Keratinocyte (primary cell): ENCODE data around the gene AFTPH. TPM values are rescaled to one million over a fixed set of nuclear protein-coding genes. Genes with fewer than 3 reads are reported as not detected.
"Not testable (repeated sequence)": the region's sequence is repeated elsewhere in the genome, so short reads cannot be mapped to it uniquely, and the experiment has no call there.

Experiments used
- DNase-seq: peaks from one replicate; pipeline ENCODE4 v3.0.0-alpha.2; 2011; ENCODE audit warnings: low read depth, missing footprints, low spot score
- FAIRE-seq: peaks from 2 replicates; lab custom pipeline; 2011; peaks lifted over from hg19 to GRCh38; lab: Jason Lieb, UNC
- H2AFZ ChIP-seq: 2 replicates; pipeline ENCODE4 v1.6.0; 2012; ENCODE audit warnings: low read length, control low read depth, inconsistent platforms; ENCODE audit not compliant: control insufficient read depth
- H3K27ac ChIP-seq: 2 replicates; pipeline ENCODE4 v1.5.1; 2011; ENCODE audit warnings: low read length; ENCODE audit not compliant: control insufficient read depth, insufficient read depth
- H3K27me3 ChIP-seq: 3 replicates; pipeline ENCODE4 v1.6.0; 2011; ENCODE audit warnings: low read length; ENCODE audit not compliant: control insufficient read depth, insufficient read depth; ENCODE audit errors: extremely low read depth
- H3K36me3 ChIP-seq, 2 experiments: 2 replicates in 1 of 2; 3 replicates in 1 of 2; pipeline ENCODE4 v1.5.1; 2011; ENCODE audit warnings: low read length in 2 of 2, mild to moderate bottlenecking in 1 of 2; ENCODE audit not compliant: control insufficient read depth in 2 of 2, insufficient read depth in 2 of 2; ENCODE audit errors: extremely low read depth in 1 of 2
- H3K4me1 ChIP-seq: 3 replicates; pipeline ENCODE4 v1.5.1; 2011; ENCODE audit warnings: low read length; ENCODE audit not compliant: control insufficient read depth, insufficient read depth; ENCODE audit errors: extremely low read depth
- H3K4me2 ChIP-seq: 3 replicates; pipeline ENCODE4 v1.6.0; 2011; ENCODE audit warnings: low read depth, low read length; ENCODE audit not compliant: control insufficient read depth, insufficient read depth; ENCODE audit errors: extremely low read depth
- H3K4me3 ChIP-seq, 3 experiments: fragments of 200-600 bp in 1 of 3; sonication (generic) in 1 of 3; 2 replicates in 2 of 3; 3 replicates in 1 of 3; pipeline ENCODE4 v1.5.1; 2011 to 2016; ENCODE audit warnings: low read length in 3 of 3, mild to moderate bottlenecking in 3 of 3, control low read depth in 2 of 3, inconsistent platforms in 1 of 3, low read depth in 1 of 3, mixed read lengths in 1 of 3, mixed run types in 1 of 3, moderate library complexity in 1 of 3; ENCODE audit not compliant: control insufficient read depth in 2 of 3, insufficient read depth in 2 of 3; ENCODE audit errors: extremely low read depth in 1 of 3
- H3K79me2 ChIP-seq: 2 replicates; pipeline ENCODE4 v1.6.0; 2012; ENCODE audit warnings: low read length; ENCODE audit not compliant: control insufficient read depth, insufficient read depth
- H3K9ac ChIP-seq: 3 replicates; pipeline ENCODE4 v1.6.0; 2011; ENCODE audit warnings: low read length; ENCODE audit not compliant: control insufficient read depth, insufficient read depth; ENCODE audit errors: extremely low read depth
- H3K9me1 ChIP-seq: 3 replicates; pipeline ENCODE4 v1.6.0; 2011; ENCODE audit warnings: low read length; ENCODE audit not compliant: control insufficient read depth, insufficient read depth; ENCODE audit errors: extremely low read depth
- H3K9me3 ChIP-seq: 2 replicates; pipeline ENCODE4 v1.5.1; 2012; ENCODE audit warnings: low read depth, low read length; ENCODE audit not compliant: control insufficient read depth
- H4K20me1 ChIP-seq: 3 replicates; pipeline ENCODE4 v1.6.0; 2011; ENCODE audit warnings: low read length; ENCODE audit not compliant: control insufficient read depth, insufficient read depth; ENCODE audit errors: extremely low read depth
- EZH2 ChIP-seq: IDR thresholded peaks from one replicate; pipeline ENCODE4 v1.6.1; 2012; ENCODE audit warnings: inconsistent platforms, mild to moderate bottlenecking, low read length, moderate library complexity
- dilution Hi-C: fragments of 300-500 bp; cut with MboI; formaldehyde crosslinking; loops from one replicate; pipeline ENCODE4 v1.7.0; 2020; ENCODE audit warnings: low sequenced_read_pairs; ENCODE audit not compliant: extremely low pct_ligation_motif_present
- polyA plus RNA-seq, 5 experiments: library from polyadenylated mRNA; depleted of rRNA in 3 of 5; stranded (reverse) in 3 of 5; stranded (forward) in 1 of 5; unstranded in 1 of 5; fragments of >200 nt; gene quantifications; 1 replicate in 1 of 5; 2 replicates in 3 of 5; 3 replicates in 1 of 5; pipeline versions ENCODE4 v1.2.1 to v1.2.3, GENCODE V29; 2011 to 2012; ENCODE audit warnings: missing spikeins in 2 of 5, low read depth in 1 of 5, low replicate concordance in 1 of 5
- TF ChIP-seq, protein P1 (sequence below), 3 experiments: IDR thresholded peaks in 1 of 3; conservative IDR thresholded peaks in 1 of 3; optimal IDR thresholded peaks in 1 of 3; 2 replicates in 2 of 3; 3 replicates in 1 of 3; pipeline versions ENCODE3 to v1.5.1; 2011; ENCODE audit warnings: low read length in 3 of 3, mild to moderate bottlenecking in 3 of 3, moderate library complexity in 2 of 3, control low read depth in 1 of 3, inconsistent platforms in 1 of 3; ENCODE audit not compliant: insufficient read depth in 2 of 3; ENCODE audit errors: extremely low read depth in 1 of 3

Gene AFTPH
- polyA plus RNA-seq, 1 donor (not counting 4 experiments of a cell fraction or from before 2014, with no cell fraction given): 28.3 TPM

DNA sequence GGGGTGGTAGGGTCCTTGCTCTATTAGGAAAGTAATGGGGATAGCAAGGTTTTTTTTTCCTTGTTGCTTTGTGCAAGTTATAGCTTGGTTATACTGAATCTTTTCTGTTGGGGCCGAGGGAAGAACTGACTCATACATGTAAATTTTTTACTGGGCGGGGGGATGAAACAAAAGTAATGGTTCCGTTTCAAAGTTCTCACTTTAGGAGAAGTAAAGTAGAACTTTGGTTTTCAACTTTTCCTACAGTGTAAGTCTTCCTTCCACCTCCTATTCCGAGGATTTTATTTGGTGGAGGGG is 1.1 kb downstream of the AFTPH start:
- FAIRE-seq: no peak
- H3K9me1 ChIP-seq: no peaks in the 10 kb centered on the region
- H3K9ac ChIP-seq: peak overlapping the region; percentile 78
- H3K4me2 ChIP-seq: peak overlapping the region; percentile 96
- H2AFZ ChIP-seq: peak overlapping the region; percentile 86
- dilution Hi-C loops: no loop called here
- no peaks in the 10 kb centered on the region for H3K36me3 ChIP-seq
- DNase-seq: no peak
- no peaks in the 10 kb centered on the region for H3K27me3 ChIP-seq
- no peaks in the 10 kb centered on the region for H4K20me1 ChIP-seq
- peak overlapping the region; percentile 78 to 95 (median 87) for H3K4me3 ChIP-seq
- H3K27ac ChIP-seq: peak overlapping the region; percentile 71
- no peaks in the 10 kb centered on the region for H3K9me3 ChIP-seq
- H3K4me1 ChIP-seq: peaks cover 6% of the 10 kb centered on the region
- peaks cover 59% of the 10 kb centered on the region for H3K79me2 ChIP-seq
- TF ChIP-seq, protein P1, sequence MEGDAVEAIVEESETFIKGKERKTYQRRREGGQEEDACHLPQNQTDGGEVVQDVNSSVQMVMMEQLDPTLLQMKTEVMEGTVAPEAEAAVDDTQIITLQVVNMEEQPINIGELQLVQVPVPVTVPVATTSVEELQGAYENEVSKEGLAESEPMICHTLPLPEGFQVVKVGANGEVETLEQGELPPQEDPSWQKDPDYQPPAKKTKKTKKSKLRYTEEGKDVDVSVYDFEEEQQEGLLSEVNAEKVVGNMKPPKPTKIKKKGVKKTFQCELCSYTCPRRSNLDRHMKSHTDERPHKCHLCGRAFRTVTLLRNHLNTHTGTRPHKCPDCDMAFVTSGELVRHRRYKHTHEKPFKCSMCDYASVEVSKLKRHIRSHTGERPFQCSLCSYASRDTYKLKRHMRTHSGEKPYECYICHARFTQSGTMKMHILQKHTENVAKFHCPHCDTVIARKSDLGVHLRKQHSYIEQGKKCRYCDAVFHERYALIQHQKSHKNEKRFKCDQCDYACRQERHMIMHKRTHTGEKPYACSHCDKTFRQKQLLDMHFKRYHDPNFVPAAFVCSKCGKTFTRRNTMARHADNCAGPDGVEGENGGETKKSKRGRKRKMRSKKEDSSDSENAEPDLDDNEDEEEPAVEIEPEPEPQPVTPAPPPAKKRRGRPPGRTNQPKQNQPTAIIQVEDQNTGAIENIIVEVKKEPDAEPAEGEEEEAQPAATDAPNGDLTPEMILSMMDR (optimal IDR thresholded peaks at IDR 0.05 in 1 of 3, IDR thresholded peaks at IDR 0.05 in 1 of 3, conservative IDR thresholded peaks at IDR 0.05 in 1 of 3; ENCODE audit: extremely low read depth in 1 of 3, insufficient read depth in 2 of 3, low read length in 3 of 3): no peak
- no peak for TF ChIP-seq EZH2

DNA sequence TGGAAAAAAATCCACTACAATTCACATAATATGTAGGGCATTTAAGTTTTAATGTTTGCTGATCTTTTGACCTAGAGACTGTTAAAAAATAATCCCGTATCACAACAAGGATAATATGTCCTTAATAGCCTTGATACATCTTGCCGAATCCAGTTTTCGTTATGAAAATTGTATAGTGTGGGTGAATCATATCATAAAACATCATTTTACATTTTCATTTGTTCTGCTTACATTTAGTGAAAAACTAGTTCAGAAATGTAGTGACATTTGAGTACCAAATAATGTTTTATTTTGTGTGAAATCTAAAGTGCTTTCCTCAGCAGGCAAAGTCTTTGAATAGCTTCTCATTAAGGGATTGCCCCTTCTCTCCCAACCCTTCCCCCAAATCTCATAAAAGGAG is 1.9 kb downstream of the AFTPH start:
- DNase-seq (no peak), FAIRE-seq (no peak)
- TF ChIP-seq, protein P1 (optimal IDR thresholded peaks at IDR 0.05 in 1 of 3, IDR thresholded peaks at IDR 0.05 in 1 of 3, conservative IDR thresholded peaks at IDR 0.05 in 1 of 3; ENCODE audit: extremely low read depth in 1 of 3, insufficient read depth in 2 of 3, low read length in 3 of 3): no peak
- TF ChIP-seq EZH2: no peak
- H3K4me2 ChIP-seq: peak overlapping the region; percentile 96
- no peaks in the 10 kb centered on the region for H3K36me3 ChIP-seq
- dilution Hi-C loops: no loop called here
- peaks cover 6% of the 10 kb centered on the region for H3K4me1 ChIP-seq
- H4K20me1 ChIP-seq: no peaks in the 10 kb centered on the region
- H3K27ac ChIP-seq: peak overlapping the region; percentile 71
- H3K9me1 ChIP-seq: no peaks in the 10 kb centered on the region
- H3K4me3 ChIP-seq: peak overlapping the region; percentile 78 to 95 (median 87)
- H3K9ac ChIP-seq: peak overlapping the region; percentile 78
- H2AFZ ChIP-seq: no peak overlapping the region
- peaks cover 65% of the 10 kb centered on the region for H3K79me2 ChIP-seq
- no peaks in the 10 kb centered on the region for H3K27me3 ChIP-seq
- H3K9me3 ChIP-seq: no peaks in the 10 kb centered on the region

DNA sequence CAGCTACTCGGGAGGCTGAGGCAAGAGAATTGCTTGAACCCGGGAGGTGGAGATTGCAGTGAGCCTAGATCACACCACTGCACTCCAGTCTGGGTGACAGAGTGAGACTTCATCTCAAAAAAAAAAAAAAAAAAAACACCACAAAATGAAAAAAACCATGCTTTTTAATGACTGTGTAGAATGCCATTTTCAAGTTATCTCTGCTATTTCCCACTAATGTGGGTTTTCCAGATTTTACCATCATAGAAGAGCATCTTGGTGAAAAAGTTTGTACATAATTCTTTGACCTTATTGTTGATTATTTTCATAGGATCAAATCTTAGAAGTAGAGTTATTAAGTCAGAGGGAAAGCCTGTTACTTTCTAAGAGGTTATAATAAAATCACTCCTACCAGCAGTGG is 6.8 kb downstream of the AFTPH start:
- H3K4me2 ChIP-seq, H3K27ac ChIP-seq, FAIRE-seq, H3K4me1 ChIP-seq, H3K27me3 ChIP-seq, H3K9me1 ChIP-seq, H3K36me3 ChIP-seq, H3K9ac ChIP-seq, H3K4me3 ChIP-seq, H2AFZ ChIP-seq, H3K9me3 ChIP-seq, dilution Hi-C loops, H4K20me1 ChIP-seq, DNase-seq: not testable (repeated sequence)
- H3K79me2 ChIP-seq: peaks cover 87% of the 10 kb centered on the region
